Right atrium auricular region (tissue), 2 donors: ENCODE data around the gene CROCC2. TPM values are rescaled to one million over a fixed set of nuclear protein-coding genes. Genes with fewer than 3 reads are reported as not detected.

Experiments used
- DNase-seq: peaks from one replicate; pipeline ENCODE4 v3.0.0-alpha.2; 2019; ENCODE audit warnings: low spot score
- H3K27ac ChIP-seq, 2 donors: fragments of 200-600 bp; sonication (generic); 1 replicate in 1 of 2; 2 replicates in 1 of 2; pipeline ENCODE4 v1.5.1; 2016 to 2019
- H3K27me3 ChIP-seq, 2 donors: fragments of 200-600 bp; sonication (generic); one replicate each; pipeline versions ENCODE4 v1.5.1 to v1.6.0; 2017 to 2019
- H3K36me3 ChIP-seq: fragments of 200-600 bp; sonication (generic); one replicate; pipeline ENCODE4 v1.5.1; 2016
- H3K4me1 ChIP-seq, 2 donors: fragments of 200-600 bp; sonication (generic); one replicate each; pipeline versions ENCODE4 v1.5.1 to v1.6.0; 2017 to 2019
- H3K4me3 ChIP-seq, 2 donors: fragments of 200-600 bp; sonication (generic); 1 replicate in 1 of 2; 2 replicates in 1 of 2; pipeline ENCODE4 v1.5.1; 2017 to 2019; ENCODE audit warnings: mild to moderate bottlenecking in 1 of 2, moderate library complexity in 1 of 2
- H3K9me3 ChIP-seq, 2 donors: fragments of 200-600 bp; sonication (generic); one replicate each; pipeline ENCODE4 v1.5.1; 2019
- total RNA-seq, 2 donors: library from RNA; depleted of rRNA; stranded (reverse); fragments of >200 nt; gene quantifications; one replicate each; pipeline ENCODE4 v1.1.0, GENCODE V29; 2016
- TF ChIP-seq, protein P1 (sequence below), 2 donors: fragments of 200-600 bp; sonication (generic); IDR thresholded peaks; one replicate each; pipeline ENCODE4 v1.5.1; 2019; ENCODE audit warnings: antibody characterized with exemption in 2 of 2

Gene CROCC2
- total RNA-seq, 2 donors from 2014 or later = not detected

DNA sequence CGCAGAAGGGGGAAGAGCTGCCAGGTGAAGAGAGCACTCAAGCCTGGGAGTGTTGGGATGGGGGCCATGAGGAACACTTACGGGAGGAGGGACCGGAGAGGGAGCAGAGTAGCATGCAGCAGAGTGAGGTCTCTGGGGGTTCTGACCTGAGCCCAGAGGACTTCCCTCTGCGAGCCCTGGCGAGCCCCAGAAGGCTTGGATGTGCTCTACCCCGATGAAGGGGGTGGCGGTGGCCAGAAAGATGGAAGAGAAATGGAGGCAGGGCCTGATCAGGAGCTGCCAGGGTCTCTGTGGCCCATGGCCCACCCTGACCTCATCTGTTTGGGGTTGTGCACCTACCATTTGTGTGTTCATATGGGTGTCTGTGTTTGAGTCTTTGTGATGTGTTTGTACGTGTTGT, 42.0 kb downstream of the CROCC2 start:
- no peak overlapping the region for H3K27ac ChIP-seq
- no peaks in the 10 kb centered on the region for H3K4me1 ChIP-seq
- H3K9me3 ChIP-seq = no peaks in the 10 kb centered on the region
- no peak for DNase-seq
- H3K4me3 ChIP-seq = no peak overlapping the region
- TF ChIP-seq, protein P1, sequence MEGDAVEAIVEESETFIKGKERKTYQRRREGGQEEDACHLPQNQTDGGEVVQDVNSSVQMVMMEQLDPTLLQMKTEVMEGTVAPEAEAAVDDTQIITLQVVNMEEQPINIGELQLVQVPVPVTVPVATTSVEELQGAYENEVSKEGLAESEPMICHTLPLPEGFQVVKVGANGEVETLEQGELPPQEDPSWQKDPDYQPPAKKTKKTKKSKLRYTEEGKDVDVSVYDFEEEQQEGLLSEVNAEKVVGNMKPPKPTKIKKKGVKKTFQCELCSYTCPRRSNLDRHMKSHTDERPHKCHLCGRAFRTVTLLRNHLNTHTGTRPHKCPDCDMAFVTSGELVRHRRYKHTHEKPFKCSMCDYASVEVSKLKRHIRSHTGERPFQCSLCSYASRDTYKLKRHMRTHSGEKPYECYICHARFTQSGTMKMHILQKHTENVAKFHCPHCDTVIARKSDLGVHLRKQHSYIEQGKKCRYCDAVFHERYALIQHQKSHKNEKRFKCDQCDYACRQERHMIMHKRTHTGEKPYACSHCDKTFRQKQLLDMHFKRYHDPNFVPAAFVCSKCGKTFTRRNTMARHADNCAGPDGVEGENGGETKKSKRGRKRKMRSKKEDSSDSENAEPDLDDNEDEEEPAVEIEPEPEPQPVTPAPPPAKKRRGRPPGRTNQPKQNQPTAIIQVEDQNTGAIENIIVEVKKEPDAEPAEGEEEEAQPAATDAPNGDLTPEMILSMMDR (IDR thresholded peaks at IDR 0.05) = no peak
- H3K36me3 ChIP-seq = no peaks in the 10 kb centered on the region
- H3K27me3 ChIP-seq = no peaks in the 10 kb centered on the region

DNA sequence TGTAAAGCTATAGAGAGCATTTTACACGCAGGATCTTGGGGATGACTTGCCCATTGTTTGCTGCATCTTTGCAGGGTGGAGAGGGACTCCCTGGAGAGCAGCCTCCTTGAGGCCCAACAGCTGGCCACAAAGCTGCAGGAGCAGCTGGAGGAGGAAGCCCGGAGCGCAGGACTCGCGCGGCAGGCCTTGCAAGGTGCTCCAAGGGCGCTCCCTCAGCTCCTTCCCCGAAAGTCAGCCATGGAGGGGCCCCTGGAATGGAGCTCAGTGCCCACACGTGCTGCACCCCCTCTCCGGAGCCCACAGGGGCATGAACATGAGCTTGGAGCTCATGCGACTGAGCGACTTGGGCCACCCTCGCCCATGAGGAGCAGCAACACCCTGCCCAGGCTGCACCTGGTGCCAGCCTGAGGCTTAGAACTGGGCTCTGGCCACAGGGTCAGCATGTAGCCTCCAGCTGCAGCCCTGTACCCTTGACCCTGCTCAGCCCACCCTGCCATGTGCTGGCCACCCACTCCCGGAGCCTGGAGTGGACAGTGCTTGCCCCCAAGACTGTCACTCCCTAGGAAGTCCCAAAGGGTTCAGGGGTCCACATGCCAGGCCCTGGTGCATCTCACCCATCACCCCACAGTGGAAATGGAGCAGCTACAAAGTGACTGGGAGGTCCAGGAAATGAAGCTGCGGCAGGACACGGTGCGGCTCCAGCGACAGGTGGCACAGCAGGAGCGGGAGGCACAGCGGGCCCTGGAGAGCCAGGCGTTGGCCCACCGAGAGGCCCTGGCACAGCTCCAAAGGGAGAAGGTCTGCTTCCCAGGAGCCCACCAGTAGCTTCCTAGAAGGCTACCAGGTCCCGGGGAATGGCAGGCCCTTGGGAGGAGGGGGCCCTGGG, 43.0 kb downstream of the CROCC2 start:
- DNase-seq = peak; percentile 49
- no peaks in the 10 kb centered on the region for H3K27me3 ChIP-seq
- H3K4me3 ChIP-seq = no peak overlapping the region

DNA sequence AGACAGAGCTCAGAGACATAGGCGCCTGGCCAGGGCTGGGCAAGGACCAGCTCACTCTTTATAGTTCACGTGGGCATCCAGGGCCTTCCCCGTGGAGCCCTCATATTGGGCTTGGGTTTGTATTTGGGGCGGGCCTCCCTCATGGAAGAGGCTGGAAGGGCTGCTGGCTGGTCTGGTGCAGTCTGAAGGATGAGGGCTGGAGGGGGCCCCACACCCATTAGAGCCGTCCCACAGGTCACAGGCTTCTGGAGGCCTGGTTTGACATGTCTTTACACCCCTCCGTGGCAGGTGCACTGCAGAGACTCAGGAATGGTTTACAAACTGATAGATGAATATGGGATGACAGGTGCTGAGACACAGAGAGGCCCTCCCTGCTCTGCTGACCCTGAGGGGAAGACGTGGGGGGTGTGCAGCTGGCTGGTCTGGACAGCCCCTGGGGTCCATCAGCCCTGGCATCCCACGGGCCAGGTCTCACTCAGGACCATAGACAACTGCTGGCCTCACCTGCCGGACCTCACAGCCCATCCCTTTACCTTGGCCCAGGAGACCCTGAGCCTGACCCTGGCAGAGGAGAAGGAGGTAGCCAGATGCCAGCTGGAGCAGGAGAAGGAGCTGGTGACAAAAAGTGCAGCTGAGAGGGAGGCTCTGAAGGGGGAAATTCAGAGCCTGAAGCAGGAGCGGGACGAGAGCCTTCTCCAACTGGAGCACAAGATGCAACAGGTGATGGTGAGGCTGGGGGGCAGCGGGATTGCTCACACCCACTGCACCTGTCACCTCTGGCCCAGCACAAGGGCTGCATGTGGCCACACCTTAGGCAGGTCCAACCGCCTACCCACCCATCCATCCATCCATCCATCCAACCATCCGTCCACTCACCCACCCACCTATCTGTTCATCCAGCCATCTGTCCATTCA, 43.9 kb downstream of the CROCC2 start:
- H3K27ac ChIP-seq = no peak overlapping the region
- H3K9me3 ChIP-seq = no peaks in the 10 kb centered on the region
- DNase-seq = no peak
- H3K4me1 ChIP-seq = no peaks in the 10 kb centered on the region
- TF ChIP-seq, protein P1 (IDR thresholded peaks at IDR 0.05) = no peak
- no peaks in the 10 kb centered on the region for H3K36me3 ChIP-seq
- H3K27me3 ChIP-seq = no peaks in the 10 kb centered on the region
- H3K4me3 ChIP-seq = no peak overlapping the region

More for the DNA sequence above, 43.0 kb downstream of the CROCC2 start:
- TF ChIP-seq, protein P1 (IDR thresholded peaks at IDR 0.05) = no peak
- Histone ChIP-seq H3K4me1 (no peaks in the 10 kb centered on the region), H3K9me3 (no peaks in the 10 kb centered on the region), H3K27ac (no peak overlapping the region), H3K36me3 (no peaks in the 10 kb centered on the region)

GRCh38 chr2:240951045-240951594, 45.0 kb downstream of the CROCC2 start:
- Histone ChIP-seq H3K36me3 (no peaks in the 10 kb centered on the region), H3K4me1 (no peaks in the 10 kb centered on the region), H3K9me3 (no peaks in the 10 kb centered on the region), H3K27ac (no peak overlapping the region), H3K27me3 (no peaks in the 10 kb centered on the region), H3K4me3 (no peak overlapping the region)
- no peak for DNase-seq
- TF ChIP-seq, protein P1 (IDR thresholded peaks at IDR 0.05) = no peak

DNA sequence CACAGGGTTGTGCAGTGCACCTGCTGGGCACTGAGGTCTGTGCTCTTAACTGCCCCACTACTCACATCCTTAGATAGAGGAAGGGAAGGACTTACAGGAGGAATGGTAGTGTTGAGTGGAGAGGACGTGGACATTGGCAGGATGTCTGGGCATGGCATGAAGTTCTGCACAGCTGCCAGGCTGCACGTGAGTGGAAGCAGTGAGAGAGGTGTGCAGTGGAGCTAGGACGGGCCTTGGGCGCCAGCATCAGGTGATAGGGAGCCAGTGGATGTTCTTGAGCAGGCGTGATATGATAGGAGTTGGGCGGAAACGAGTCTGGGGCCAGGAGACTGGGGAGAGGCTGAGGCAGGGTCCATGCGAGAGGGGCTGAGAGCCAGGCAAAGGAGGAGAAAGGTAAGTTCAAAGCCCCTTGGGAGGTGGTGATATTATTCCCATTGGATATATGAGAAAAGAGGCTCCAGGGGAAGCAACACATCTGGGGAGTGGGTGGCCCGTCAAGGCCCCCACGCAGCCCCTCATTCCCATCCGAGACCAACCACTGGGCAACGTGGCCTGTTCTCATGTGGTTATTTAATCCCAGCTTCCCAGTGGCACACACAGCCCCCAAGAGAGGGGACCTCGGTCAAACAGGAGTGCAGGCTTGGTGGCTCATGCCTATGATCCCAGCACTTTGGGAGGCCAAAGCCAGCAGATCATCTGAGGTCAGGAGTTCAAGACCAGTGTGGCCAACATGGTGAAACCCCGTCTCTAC, 46.5 kb downstream of the CROCC2 start:
- TF ChIP-seq, protein P1 (IDR thresholded peaks at IDR 0.05) = no peak
- peak; percentile 44 for DNase-seq
- no peak overlapping the region for H3K27ac ChIP-seq
- peaks cover 0 to 3% of the 10 kb centered on the region in 2 donors for H3K4me1 ChIP-seq
- no peaks in the 10 kb centered on the region for H3K9me3 ChIP-seq
- H3K27me3 ChIP-seq = no peaks in the 10 kb centered on the region
- no peak overlapping the region for H3K4me3 ChIP-seq
- H3K36me3 ChIP-seq = no peaks in the 10 kb centered on the region
